Activated T-helper 1 cell treated with anti-CD3 and anti-CD28 coated beads, Interleukin-12 subunit alpha, Interleukin-12 subunit beta, Interleukin-2, Interleukin-4 antibody, amounts not matched to agents 30 ng/mL and 10 ng/mL and 1 ng/mL, durations not matched to agents 14 hours and 24 hours and 36 hours (primary cell): ENCODE results near the gene LRRC4. TPM values are rescaled to one million over a fixed set of nuclear protein-coding genes. Genes with fewer than 3 reads are reported as not detected.

Experiments
- DNase-seq: peaks from one replicate; pipeline ENCODE4 v3.0.0; 2021; ENCODE audit warnings: low spot score
- H3K27ac Mint-ChIP-seq: one replicate; pipeline ENCODE4 v1.8.0; 2021; ENCODE audit warnings: mild to moderate bottlenecking, mixed read lengths
- H3K27me3 Mint-ChIP-seq: one replicate; pipeline ENCODE4 v1.8.0; 2022; ENCODE audit warnings: mild to moderate bottlenecking, moderate library complexity, mixed read lengths; ENCODE audit not compliant: insufficient read depth
- H3K36me3 Mint-ChIP-seq: one replicate; pipeline ENCODE4 v1.8.0; 2021; ENCODE audit warnings: low read depth, mixed read lengths
- H3K4me1 Mint-ChIP-seq: one replicate; pipeline ENCODE4 v1.8.0; 2021; ENCODE audit warnings: low read depth, mixed read lengths
- H3K4me3 Mint-ChIP-seq: one replicate; pipeline ENCODE4 v1.8.0; 2021; ENCODE audit warnings: mild to moderate bottlenecking, moderate library complexity, mixed read lengths
- H3K9me3 Mint-ChIP-seq: one replicate; pipeline ENCODE4 v1.8.0; 2021; ENCODE audit warnings: mixed read lengths
- intact Hi-C: fragments of 100-400 bp; cut with micrococcal nuclease; formaldehyde crosslinking; loops from one replicate; pipeline ENCODE4 v1.15.1; 2024
- total RNA-seq: library from RNA; stranded (reverse); gene quantifications from 2 replicates; pipeline ENCODE4 v1.2.3, GENCODE V29; 2022

LRRC4 gene
- total RNA-seq, 1 donor from 2014 or later, result 1.3 TPM

DNA sequence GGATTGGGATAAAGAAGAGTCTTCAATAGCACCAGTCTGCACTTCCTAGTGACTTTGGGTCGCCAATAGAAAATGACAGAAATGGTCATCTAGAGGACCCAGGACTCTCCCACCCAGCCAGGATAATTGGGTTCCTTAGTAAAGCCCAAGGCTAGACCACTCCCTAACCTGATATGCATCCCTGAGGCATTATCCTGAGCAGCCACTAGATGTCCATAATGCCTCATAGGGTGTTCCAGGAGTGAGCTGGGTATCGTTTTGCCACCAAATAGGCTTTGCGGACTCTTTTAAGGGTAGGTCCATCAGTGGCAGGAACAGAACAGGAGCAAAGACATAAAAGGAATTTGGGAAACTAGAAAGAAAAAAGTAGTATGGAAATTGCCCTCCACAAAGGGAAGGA, 4.5 kb upstream of the LRRC4 start:
- Mint-ChIP-seq H3K4me3 (no peak overlapping the region), H3K4me1 (no peaks in the 10 kb centered on the region), H3K36me3 (peaks cover 6% of the 10 kb centered on the region), H3K9me3 (no peaks in the 10 kb centered on the region), H3K27me3 (peaks cover 14% of the 10 kb centered on the region), H3K27ac (no peak overlapping the region)
- no peak for DNase-seq
- intact Hi-C loops, result loop anchor here (10.0 kb wide), 1 partner anchor 451 kb away; the partner anchor contains the start of genes ARF5 and GCC1

DNA sequence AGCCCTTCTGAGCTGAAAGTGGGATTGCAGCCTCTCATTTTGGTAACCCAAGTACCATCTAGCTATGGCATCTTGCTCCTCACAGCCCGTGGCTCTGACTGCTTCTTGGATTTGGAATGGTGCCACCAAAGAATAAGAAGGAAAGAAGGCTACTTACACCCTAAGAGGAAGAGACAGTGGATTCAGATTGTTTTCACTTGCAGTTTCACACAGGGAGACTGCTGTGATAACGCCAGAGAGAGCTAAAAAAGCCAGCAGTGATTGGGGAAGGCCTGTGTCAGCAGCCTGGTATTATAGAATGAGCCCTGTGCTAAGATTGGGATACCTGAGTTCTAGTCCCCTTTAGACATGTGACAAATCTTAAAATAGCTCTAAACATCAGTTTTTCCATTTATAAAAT, 3.6 kb upstream of the LRRC4 start:
- Mint-ChIP-seq H3K9me3 (no peaks in the 10 kb centered on the region), H3K36me3 (peaks cover 10% of the 10 kb centered on the region), H3K27ac (no peak overlapping the region), H3K27me3 (peaks cover 21% of the 10 kb centered on the region), H3K4me3 (no peak overlapping the region), H3K4me1 (no peaks in the 10 kb centered on the region)
- no peak for DNase-seq
- intact Hi-C loops, result loop anchor here (5.0 to 10.0 kb wide), 2 partner anchors 67 to 450 kb away; partner anchors contain the start of genes ARF5 and GCC1

DNA sequence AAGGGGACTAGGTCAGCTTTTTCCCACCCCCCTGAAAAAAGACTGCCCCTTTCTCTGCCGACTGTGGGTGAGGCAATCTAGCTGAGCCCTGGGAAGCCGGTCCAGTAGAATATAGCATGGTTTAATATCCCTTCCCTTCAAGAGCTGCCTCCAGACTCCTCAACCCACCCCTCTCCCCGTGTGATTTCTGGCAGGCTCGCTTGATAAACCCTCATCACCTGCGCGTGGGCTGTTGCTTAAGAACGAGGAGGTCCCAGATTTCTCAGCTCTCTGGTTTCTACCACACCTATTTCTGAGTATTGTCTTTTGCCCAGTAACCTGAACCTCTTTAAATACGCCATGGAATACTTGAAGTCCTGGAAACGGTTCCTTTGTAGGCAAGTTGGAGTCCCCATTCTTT, 2.0 kb upstream of the LRRC4 start:
- peaks cover 23% of the 10 kb centered on the region for H3K27me3 Mint-ChIP-seq
- H3K9me3 Mint-ChIP-seq, result no peaks in the 10 kb centered on the region
- intact Hi-C loops, result loop anchor here (2.0 to 10.0 kb wide), 3 partner anchors 69 to 448 kb away; partner anchors contain the start of genes ARF5 and GCC1
- H3K27ac Mint-ChIP-seq, result no peak overlapping the region
- DNase-seq, result no peak
- peaks cover 24% of the 10 kb centered on the region for H3K36me3 Mint-ChIP-seq
- H3K4me3 Mint-ChIP-seq, result no peak overlapping the region
- H3K4me1 Mint-ChIP-seq, result no peaks in the 10 kb centered on the region

DNA sequence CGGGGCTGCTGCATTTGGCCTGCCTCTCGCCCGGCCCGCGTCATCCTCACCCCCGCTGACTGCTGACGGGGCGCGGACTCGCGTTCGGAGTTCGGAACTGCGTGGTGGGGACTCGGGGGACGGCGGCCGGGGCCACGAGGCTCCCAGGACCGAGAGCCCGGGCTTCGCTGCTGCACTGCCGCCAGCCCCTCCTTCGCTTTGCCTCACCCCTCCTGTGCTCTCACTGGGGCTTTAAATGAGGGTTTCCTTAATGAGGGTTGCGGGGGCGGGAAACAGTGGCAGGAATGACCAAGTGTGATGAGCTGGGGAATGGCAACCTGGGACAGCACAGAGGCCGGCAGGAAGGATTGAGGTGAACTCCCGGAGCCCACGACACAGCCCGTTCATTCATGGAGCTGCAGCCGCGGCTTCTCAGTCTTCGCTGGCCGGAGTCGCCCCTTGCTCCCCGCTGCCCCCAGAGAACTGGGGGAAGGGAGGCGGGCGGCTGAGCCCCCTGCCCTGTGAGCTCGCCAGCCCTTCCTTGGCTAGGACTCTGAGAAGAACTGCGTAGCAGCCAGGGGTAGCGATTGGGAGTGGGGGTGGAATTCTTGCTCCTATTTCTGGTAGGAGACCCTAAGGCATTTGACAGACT, 1.5 kb upstream of the LRRC4 start:
- no peak overlapping the region for H3K27ac Mint-ChIP-seq

DNA sequence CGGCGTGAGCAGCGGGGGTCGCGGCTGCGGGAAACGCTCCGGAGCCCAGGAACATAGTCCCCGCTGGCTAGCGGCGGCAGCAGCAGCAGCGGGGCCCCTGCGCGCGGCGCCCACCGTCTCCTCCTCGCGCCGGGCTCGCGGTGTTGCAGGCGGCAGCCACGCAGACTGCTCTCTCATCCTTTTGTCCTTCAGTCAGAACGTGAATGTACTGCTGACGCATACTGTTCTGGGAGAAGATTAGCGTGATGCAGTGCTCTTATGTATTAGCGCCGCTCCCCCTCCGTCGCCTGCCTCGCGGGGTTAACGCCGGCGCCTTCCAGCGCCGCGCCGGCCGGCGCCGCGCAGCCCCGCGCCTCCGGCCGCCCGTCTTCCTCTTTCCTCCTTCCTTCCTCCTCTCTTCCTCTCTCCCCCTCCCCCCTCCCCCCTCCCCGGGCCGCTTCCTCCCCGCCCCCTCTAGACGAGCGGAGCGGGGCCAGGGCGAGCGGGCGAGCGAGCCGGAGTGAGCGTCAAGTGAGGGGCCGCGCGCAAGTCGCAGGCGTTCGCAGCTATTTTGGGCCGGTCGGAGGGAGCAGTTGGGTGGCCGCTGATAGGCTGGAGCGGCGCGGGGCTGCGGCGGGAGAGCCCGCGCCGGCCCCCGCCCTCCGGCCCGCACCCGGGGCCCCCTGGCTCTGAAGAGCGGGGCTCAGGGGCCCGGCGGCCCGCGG, 816 bp upstream of the LRRC4 start:
- Mint-ChIP-seq H3K4me3 (peak overlapping the region; percentile 83), H3K9me3 (no peaks in the 10 kb centered on the region), H3K27me3 (peaks cover 23% of the 10 kb centered on the region), H3K27ac (no peak overlapping the region), H3K36me3 (peaks cover 24% of the 10 kb centered on the region), H3K4me1 (no peaks in the 10 kb centered on the region)
- DNase-seq, result peak; percentile 20
- intact Hi-C loops, result loop anchor here (1.0 to 10.0 kb wide), 4 partner anchors 70 to 447 kb away; partner anchors contain the start of genes ARF5 and GCC1

More for the DNA sequence above, 1.5 kb upstream of the LRRC4 start:
- peaks cover 24% of the 10 kb centered on the region for H3K36me3 Mint-ChIP-seq
- no peak for DNase-seq
- no peaks in the 10 kb centered on the region for H3K9me3 Mint-ChIP-seq
- intact Hi-C loops, result loop anchor here (1.0 to 10.0 kb wide), 4 partner anchors 70 to 448 kb away; partner anchors contain the start of genes ARF5 and GCC1
- H3K27me3 Mint-ChIP-seq, result peaks cover 23% of the 10 kb centered on the region
- no peak overlapping the region for H3K4me3 Mint-ChIP-seq
- no peaks in the 10 kb centered on the region for H3K4me1 Mint-ChIP-seq

DNA sequence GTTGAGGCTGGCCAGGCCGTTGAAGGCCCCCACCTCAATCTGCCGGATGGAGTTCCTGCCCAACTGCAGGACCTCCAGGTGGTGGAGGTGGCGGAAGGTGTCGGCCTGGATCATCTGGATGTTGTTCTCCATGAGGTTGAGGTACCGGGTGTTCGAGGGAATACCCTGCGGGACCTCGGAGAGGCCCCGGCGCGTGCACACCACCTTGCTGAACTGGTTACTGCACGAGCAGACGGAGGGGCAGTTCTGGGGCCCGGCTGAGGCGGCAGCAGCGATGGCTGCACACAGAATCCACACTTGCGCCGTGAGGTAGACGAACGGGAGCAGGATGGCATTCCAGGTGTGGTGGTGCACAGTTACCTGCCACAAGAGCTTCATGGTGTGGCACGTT, 979 bp downstream of the LRRC4 start:
- intact Hi-C loops, result loop anchor here (5.0 to 10.0 kb wide), 2 partner anchors 72 to 445 kb away; partner anchors contain the start of genes ARF5 and GCC1
- Mint-ChIP-seq H3K36me3 (peaks cover 24% of the 10 kb centered on the region), H3K4me1 (no peaks in the 10 kb centered on the region), H3K27ac (no peak overlapping the region), H3K9me3 (no peaks in the 10 kb centered on the region), H3K4me3 (peak overlapping the region; percentile 73), H3K27me3 (peaks cover 23% of the 10 kb centered on the region)
- no peak for DNase-seq

DNA sequence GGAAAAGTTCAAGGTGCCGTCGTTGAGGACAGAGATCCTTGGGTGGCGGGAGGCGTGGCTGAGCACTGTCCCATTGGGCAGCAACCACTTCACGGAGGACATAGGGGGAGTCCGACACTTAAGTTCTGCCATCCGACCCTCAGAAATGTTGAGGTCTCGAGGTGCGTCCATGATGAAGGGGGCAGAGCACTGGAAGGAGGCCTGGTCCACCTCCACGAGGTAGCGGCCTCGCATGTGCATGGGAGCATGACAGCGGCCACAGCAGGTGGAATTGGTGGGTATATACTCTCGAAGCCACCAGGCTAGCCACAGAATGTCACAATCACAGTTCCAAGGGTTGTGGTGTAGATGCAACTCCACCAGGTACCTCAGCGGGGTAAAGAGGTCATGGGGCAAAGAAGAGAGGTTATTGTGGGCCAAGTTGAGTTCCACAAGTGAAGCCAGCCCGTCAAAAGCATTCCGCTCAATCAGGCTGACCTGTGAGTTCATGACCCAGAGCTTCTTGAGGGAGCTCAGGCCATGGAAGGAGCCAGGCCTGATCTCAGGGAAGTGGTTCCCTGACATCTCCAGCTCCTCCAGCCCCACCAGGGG, 1.7 kb downstream of the LRRC4 start:
- intact Hi-C loops, result no loop called here
- H3K9me3 Mint-ChIP-seq, result no peaks in the 10 kb centered on the region
- no peak for DNase-seq
- H3K27ac Mint-ChIP-seq, result no peak overlapping the region
- H3K27me3 Mint-ChIP-seq, result peaks cover 23% of the 10 kb centered on the region
- H3K4me1 Mint-ChIP-seq, result no peaks in the 10 kb centered on the region
- H3K36me3 Mint-ChIP-seq, result peaks cover 22% of the 10 kb centered on the region
- no peak overlapping the region for H3K4me3 Mint-ChIP-seq

DNA sequence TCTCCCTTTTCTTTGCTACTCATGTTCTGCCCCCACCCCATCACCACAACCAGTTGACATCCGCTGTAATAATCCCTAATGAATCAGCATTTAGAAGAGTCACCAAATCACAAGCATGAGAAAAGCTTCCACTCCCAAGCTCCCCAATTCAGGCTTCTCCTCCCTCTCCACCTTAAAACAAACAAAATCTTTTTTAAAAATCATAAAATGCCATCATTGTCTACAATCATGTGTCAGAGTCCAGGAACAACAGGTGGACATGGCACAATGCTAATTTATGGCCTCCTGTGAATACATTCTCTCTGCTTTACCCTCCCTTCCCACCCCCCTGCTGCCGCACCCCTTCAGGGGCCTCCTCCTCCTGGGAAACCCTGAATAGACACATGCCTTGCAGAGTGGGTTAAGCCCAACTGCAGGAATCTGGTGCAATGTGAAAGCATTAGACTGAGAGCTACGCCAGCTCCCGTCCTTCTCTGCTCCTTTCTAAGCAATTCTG, 3.7 kb downstream of the LRRC4 start:
- DNase-seq, result no peak
- intact Hi-C loops, result no loop called here
- H3K36me3 Mint-ChIP-seq, result peaks cover 22% of the 10 kb centered on the region

DNA sequence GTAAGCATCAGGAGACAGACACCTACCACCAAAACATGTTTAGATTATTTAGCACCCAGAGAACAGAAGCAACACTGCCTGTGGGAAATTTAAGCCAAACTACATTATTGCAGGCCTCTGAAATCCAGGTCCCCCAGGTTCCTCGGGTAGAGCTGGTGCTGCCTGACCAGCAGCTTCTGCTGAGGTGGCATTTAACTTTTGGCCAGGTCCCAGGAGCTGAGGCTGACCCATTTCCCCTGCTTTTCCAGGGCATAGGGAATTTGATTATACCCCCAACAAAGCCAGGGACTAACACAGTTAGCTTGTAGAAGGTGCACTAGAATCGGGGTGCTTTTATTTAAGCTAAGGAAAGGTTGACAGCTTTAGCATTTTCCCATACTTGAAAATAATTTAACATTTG, 4.7 kb downstream of the LRRC4 start:
- H3K36me3 Mint-ChIP-seq, result peaks cover 22% of the 10 kb centered on the region
- no peaks in the 10 kb centered on the region for H3K9me3 Mint-ChIP-seq
- H3K27me3 Mint-ChIP-seq, result peaks cover 10% of the 10 kb centered on the region
- intact Hi-C loops, result no loop called here
- H3K4me1 Mint-ChIP-seq, result no peaks in the 10 kb centered on the region
- DNase-seq, result no peak
- no peak overlapping the region for H3K27ac Mint-ChIP-seq
- no peak overlapping the region for H3K4me3 Mint-ChIP-seq

More for the DNA sequence above, 3.7 kb downstream of the LRRC4 start:
- Mint-ChIP-seq H3K27ac (no peak overlapping the region), H3K9me3 (no peaks in the 10 kb centered on the region), H3K4me1 (no peaks in the 10 kb centered on the region), H3K27me3 (peaks cover 12% of the 10 kb centered on the region), H3K4me3 (no peak overlapping the region)

DNA sequence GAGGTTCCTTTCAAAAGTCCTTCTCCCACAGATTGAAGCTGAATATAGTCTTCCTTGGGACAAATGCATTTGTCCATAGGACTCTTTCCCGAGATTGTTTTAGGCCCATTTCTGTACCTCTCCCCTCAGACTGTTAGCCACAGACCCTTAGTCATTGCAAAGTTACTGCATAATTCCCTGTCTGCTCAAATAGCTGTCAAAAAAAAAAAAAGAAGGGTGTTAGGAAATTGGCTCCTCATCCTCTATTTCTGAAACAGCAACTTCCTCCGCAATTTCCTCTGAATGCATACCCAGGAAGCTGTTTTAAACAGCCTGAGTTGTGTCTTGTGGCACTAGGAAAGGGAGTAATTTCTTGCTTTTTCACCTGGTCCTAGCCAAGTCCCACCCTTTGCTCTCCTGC, 5.4 kb downstream of the LRRC4 start:
- H3K9me3 Mint-ChIP-seq, result no peaks in the 10 kb centered on the region
- H3K27ac Mint-ChIP-seq, result no peak overlapping the region
- H3K4me1 Mint-ChIP-seq, result no peaks in the 10 kb centered on the region
- H3K27me3 Mint-ChIP-seq, result peaks cover 10% of the 10 kb centered on the region
- intact Hi-C loops, result no loop called here
- peaks cover 24% of the 10 kb centered on the region for H3K36me3 Mint-ChIP-seq
- no peak overlapping the region for H3K4me3 Mint-ChIP-seq
- no peak for DNase-seq

DNA sequence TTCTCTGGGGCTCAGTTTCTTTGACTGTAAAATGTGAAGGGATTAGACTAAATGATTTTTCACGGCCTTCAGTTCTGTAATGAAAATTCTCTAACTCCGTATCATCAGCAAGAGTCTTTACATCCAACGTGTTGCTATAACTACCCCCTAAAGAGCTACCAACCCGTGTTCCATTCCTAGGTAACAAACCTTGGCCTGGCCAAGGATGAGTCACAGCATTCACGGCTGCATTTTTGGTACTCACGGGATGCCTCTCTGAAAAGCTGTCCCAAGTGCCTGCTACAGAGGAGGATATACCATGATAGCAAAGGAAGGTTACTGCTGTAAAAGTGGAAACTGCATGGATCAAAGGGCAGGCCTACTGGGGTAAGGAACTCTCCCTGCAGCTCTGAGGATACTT, 5.9 kb downstream of the LRRC4 start:
- Mint-ChIP-seq H3K27ac (no peak overlapping the region), H3K9me3 (no peaks in the 10 kb centered on the region), H3K4me1 (no peaks in the 10 kb centered on the region), H3K4me3 (no peak overlapping the region), H3K36me3 (peaks cover 23% of the 10 kb centered on the region), H3K27me3 (peaks cover 6% of the 10 kb centered on the region)
- intact Hi-C loops, result no loop called here
- DNase-seq, result no peak

DNA sequence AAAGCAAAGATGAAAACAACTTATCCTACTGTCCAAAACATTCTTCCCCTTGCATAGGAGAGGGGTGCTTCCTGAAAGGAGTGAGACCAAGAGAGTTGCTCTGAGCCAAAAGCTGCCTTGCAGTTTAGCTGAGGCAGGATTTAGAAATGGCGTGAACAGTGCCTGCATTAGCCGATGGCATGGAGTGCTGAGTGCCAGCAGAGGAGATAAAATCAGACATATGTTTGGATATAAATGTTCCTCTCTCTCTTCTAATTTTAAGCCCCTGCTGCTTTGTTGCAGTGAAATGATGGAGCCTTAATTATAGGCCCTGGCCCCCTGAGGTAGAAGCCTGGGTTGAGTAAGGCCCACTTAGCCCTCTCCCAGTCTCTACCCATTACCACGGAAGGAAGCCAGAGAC, 7.1 kb downstream of the LRRC4 start:
- no peaks in the 10 kb centered on the region for H3K27me3 Mint-ChIP-seq
- no peak for DNase-seq

More for the DNA sequence above, 7.1 kb downstream of the LRRC4 start:
- H3K36me3 Mint-ChIP-seq, result peaks cover 18% of the 10 kb centered on the region
- H3K27ac Mint-ChIP-seq, result no peak overlapping the region
- H3K9me3 Mint-ChIP-seq, result no peaks in the 10 kb centered on the region
- intact Hi-C loops, result no loop called here
- peaks cover 4% of the 10 kb centered on the region for H3K4me1 Mint-ChIP-seq
- no peak overlapping the region for H3K4me3 Mint-ChIP-seq
